GM19099 (cell line): ENCODE measurements around the gene DUSP10.

ENCODE experiments used
- POLR2A ChIP-seq: IDR thresholded peaks from 3 replicates; pipeline ENCODE4 v1.6.1; 2011; ENCODE audit warnings: low read depth; ENCODE audit not compliant: insufficient read length; ENCODE audit errors: extremely low read depth

DUSP10 gene

GRCh38 chr1:221714227-221715152 is 27.4 kb downstream of the DUSP10 start:
- TF ChIP-seq POLR2A = no peak

- TF ChIP-seq POLR2A = no peak
These were observed 29.0 kb downstream of the DUSP10 start for GRCh38 chr1:221712776-221713431.

- no peak for TF ChIP-seq POLR2A
These were observed 29.6 kb downstream of the DUSP10 start for GRCh38 chr1:221712198-221712684.

GRCh38 chr1:221711656-221712055 is 30.2 kb downstream of the DUSP10 start:
- no peak for TF ChIP-seq POLR2A

GRCh38 chr1:221711063-221711577 is 30.8 kb downstream of the DUSP10 start:
- TF ChIP-seq POLR2A = no peak

GRCh38 chr1:221709854-221710253 is 32.0 kb downstream of the DUSP10 start:
- TF ChIP-seq POLR2A = no peak

- TF ChIP-seq POLR2A = peak; percentile 39
These were observed 32.9 kb downstream of the DUSP10 start for GRCh38 chr1:221708987-221709386.

- peak; percentile 32 for TF ChIP-seq POLR2A
These were observed 33.8 kb downstream of the DUSP10 start for GRCh38 chr1:221708076-221708571.

- no peak for TF ChIP-seq POLR2A
These were observed 34.9 kb downstream of the DUSP10 start for GRCh38 chr1:221706876-221707582.

GRCh38 chr1:221706191-221706590 is 35.7 kb downstream of the DUSP10 start:
- no peak for TF ChIP-seq POLR2A

- no peak for TF ChIP-seq POLR2A
These were observed 37.6 kb downstream of the DUSP10 start for GRCh38 chr1:221704306-221704705.

GRCh38 chr1:221701570-221702186 is 40.2 kb downstream of the DUSP10 start:
- TF ChIP-seq POLR2A = no peak

GRCh38 chr1:221700948-221701347 is 40.9 kb downstream of the DUSP10 start:
- TF ChIP-seq POLR2A = no peak

GRCh38 chr1:221700536-221700935 is 41.4 kb downstream of the DUSP10 start:
- TF ChIP-seq POLR2A = no peak

- no peak for TF ChIP-seq POLR2A
These were observed 41.8 kb downstream of the DUSP10 start for GRCh38 chr1:221699978-221700519.

- TF ChIP-seq POLR2A = no peak
These were observed 42.3 kb downstream of the DUSP10 start for GRCh38 chr1:221699577-221699976.
